ENCODE results near the gene KSR2.

DNA sequence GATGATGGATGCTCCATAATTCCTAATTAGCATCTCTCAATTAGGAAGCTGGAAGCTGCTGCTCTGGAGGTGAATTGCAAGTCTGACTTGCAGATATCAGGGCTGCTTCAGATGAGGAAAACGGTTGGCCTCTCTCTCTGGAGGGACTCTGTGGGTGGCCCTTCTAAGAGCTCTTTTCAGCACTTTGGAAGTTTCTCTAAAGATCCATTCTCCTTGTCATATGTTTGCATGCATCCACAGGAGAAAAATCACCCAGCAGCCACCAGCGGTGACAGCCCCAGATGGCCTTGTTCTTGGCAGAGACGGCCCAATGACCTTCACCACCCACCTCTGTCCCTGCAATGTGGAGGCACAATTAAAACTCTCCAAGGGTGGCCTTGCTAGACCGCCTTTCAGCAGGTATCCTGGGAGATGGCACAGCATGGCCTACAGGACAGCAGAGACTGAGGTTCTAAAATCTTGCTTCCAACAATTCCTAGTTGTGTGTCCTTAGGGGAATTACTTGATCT, 42.3 kb downstream of the KSR2 start:
- TF ChIP-seq CTCF (IDR thresholded peaks at IDR 0.05) (no peak), POLR2A (IDR thresholded peaks at IDR 0.05) (no peak)

Measured in ovary (tissue), 3 donors.